GM10847 (cell line): ENCODE data around the gene IFNA8.

Experiments
- POLR2A ChIP-seq: IDR thresholded peaks from 2 replicates; pipeline ENCODE4 v1.6.1; 2011; ENCODE audit not compliant: insufficient read length; ENCODE audit errors: extremely low read depth

The IFNA8 gene

DNA sequence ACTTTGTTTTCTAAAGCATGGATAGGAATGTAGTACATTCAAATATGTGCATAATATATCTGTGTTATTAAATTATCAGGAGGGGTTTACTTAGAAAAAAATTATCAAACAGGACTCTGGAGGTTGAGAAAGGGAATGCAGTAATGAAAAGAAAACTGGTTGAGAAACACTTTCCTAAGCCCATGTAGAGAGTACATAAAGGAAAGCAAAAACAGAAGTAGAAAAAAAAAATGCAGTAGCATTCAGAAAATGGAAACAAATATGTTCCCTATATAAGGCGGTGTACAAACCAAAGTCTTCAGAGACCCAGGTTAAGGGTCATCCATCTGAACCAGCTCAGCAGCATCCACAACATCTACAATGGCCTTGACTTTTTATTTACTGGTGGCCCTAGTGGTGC, at the start of gene IFNA8:
Gene IFNA8, plus strand, starts transcription at position 301 of the 400 bp plus-strand sequence. Its CDS starts 60 bp downstream, at position 361.
- TF ChIP-seq POLR2A = no peak

DNA sequence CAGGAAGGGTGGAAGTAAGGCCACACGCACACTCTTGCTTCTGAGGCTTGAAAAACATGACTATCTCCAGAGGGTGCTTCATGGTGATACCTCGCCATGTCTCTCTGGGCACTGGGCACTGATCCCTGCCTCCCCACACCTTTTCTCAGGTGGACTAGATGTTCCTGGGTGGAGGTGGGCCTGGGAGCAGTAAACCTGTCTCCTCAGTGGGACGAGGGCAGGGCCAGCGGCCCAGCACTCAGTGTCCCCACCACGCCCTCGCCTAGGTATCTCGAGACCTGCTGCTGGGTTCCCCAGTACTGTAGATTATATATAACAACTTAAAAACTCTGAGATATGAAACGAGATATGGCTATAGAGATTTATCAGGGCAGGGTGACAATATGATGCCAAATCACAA, 46.6 kb upstream of the IFNA8 start:
- no peak for TF ChIP-seq POLR2A

DNA sequence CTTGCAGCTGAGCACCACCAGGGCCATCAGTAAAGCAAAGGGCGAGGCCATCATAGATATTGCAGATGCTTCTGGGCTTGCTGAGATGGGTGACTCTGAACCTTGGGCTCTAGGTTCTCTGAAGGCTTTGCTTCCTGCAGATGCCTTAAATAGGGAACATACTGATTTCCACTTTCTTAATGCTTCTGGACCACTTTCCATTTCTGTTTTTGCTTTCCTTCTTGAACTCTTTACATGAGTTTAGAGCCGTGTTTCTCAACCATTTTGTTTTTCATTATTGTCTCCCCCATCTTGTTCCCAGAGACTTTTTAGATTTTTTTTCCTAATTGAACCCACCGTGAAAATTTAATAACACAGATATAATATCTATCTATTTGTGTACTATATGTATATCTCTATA, 41.0 kb upstream of the IFNA8 start, which contains the start of gene IFNA13:
Gene IFNA13, minus strand, starts transcription at position 101 of the 400 bp plus-strand sequence. Its CDS starts 47 bp downstream, at position 54.
- TF ChIP-seq POLR2A = no peak

DNA sequence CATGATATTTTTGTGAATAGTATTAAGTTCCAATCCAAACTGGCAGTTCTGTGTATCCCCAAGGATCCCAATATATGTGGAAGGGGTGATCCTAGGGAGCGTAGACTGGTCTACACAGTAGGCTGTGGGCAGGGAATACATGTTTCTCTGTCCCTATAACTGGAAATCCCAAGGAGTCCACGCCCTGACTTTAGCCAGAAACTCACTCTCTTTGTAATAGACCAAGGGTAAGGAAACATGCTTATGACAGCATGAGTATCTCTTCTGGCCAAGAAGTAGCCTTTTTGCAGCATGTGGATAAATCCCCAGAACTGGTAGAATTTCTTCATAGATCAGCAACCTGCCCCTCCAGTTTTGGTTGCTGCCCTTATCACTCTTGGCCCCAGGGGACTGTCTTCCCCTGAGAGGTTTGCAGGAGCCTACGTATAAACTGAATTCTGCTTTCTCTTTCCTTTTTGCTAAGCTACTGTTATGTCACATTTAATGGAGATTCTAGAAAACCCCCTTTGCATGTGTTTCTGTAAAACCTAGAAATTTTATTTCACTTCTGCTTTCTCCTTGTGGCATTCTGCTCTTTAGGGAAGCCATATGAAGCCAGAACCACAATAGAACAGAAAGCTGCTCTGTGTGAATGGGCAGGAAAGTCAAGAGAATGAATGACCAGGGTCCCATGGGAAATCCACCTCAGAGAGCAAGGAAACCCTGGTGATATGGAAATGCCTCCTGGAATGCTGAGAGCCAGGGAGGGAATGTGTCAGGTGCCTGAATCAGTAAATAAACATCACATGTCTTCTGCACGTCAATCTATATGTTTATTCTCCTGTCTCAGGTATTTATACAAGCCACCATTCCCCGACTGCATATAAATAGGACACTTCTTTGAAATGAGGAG, 27.2 kb upstream of the IFNA8 start:
- no peak for TF ChIP-seq POLR2A

DNA sequence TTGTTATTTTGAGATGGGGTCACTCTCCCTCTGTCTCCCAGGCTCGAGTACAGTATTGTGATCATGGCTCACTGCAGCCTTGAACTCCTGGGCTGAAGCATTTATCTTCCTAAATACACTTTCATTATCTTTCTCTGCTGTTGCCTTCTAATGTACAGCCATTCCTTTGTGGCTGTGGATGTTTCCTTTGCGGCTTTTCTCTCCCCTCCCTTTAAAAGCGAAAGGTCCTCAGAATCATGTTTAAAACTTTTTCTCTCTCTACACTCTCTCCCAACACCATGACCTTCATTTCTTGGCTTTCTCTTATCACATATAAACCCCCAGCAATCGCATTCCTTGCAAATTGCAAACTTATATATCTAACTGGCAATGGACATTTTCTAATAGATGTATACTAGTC, 25.3 kb upstream of the IFNA8 start:
- no peak for TF ChIP-seq POLR2A

DNA sequence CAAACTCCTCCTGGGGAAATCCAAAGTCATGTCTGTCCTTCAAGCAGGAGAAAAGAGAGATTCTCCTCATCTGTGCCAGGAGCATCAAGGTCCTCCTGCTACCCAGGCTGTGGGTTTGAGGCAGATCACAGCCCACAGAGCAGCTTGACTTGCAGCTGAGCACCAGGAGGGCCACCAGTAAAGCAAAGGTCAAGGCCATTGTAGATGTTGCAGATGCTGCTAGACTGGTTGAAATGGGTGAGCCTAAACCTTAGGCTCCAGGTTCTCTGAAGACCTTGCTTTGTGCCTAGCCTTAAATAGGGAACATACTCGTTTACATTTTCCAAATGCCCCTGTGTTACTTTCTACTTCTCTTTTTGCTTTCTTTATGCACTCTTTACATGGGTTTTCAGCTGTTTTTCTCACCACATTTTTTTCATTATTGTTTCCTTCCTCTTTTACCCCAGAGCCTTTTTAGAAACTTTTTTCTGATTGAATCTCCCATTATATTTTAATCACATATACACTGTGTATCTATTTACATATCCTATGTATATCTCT, 23.7 kb upstream of the IFNA8 start, which contains the start of gene IFNA2:
Gene IFNA2, minus strand, starts transcription at position 268 of the 540 bp plus-strand sequence. Its CDS starts 69 bp downstream, at position 199.
- TF ChIP-seq POLR2A = no peak

DNA sequence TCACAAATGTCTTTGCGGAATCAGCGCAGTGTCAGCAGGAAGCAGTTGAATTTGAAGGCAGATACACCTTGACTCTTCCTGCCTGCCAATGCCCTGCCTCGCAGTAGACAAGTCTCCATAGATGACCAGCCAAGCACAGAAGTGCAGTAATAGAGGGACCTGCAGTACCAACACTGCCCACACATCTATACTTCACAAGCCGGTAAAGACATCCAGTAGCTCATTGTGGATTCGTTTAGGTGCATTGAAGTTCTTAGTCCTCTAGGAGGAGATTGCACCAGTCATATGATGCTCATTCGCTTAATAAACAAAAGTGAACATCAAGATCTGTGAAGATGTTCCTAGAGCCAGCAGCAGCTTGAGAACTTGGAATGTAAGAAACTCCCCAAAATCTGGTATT, 16.6 kb upstream of the IFNA8 start:
- no peak for TF ChIP-seq POLR2A

DNA sequence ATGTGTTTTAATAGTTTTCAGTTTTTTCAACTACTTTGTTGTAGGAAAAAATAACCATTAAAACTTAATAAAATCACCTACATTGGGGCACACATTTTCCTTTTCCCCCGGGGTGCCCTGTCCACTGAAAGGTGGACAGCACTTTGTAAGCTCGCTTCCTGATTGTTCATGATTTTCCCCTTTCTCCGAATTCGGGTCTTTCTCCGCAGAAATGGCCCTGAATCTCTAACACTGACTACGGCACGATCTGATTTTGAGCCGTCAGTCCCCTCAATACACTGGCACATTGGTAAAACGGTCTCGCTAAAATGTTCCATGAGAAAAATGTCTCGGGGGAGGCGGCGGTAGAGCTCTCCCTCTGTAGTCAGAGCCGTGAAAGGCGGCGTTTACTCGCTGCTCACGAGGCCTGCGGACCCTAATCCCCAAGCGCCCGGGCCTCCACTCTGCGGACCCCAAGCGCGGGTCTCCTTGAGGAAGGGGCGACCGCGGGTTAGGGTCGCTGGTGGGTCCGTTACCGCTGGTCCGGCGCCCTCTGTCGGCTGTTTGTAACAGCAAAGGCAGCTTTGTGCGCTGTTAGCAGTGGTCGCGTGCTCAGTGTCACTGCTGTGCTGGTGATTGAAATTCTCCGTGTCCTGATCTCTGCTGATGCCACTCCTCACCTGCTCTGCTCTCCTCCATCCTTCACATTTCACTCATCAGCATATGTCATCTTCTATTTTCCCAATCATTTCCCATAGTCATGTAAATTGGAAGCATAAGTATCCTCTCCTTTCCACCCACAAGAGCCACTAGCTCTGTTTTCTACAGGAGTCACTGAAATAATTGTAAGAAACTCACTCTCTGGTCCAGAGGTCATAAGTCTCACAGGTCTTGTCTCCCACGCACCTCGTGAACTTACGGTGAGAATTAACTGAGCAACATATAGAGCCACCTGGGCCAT, 12.9 kb upstream of the IFNA8 start:
- TF ChIP-seq POLR2A = no peak

DNA sequence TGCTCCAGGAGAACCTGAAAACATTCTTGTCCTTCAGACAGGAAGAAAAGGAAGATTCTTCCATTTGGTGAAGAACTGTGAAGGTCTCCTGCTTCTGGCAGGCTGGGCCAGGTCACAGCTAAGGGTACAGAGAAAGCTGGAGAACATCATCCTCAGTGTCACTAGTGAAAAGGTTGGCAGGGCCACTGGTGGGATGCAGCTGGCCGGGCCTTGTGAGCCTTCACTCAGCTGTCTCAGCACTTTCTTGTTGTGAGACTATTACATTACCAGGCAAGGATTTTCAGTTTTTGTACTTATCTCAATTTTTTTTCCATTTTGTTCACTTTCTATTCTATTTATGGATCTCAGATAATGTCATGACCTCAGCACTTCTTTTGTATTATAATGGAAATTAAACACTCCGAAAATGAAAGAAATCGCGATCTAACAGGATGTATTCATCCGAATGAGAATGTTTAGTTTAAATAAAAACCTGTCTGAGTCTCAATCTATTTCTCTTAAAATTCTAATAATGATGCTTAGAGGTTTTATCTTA, 9.9 kb upstream of the IFNA8 start:
- TF ChIP-seq POLR2A = no peak

DNA sequence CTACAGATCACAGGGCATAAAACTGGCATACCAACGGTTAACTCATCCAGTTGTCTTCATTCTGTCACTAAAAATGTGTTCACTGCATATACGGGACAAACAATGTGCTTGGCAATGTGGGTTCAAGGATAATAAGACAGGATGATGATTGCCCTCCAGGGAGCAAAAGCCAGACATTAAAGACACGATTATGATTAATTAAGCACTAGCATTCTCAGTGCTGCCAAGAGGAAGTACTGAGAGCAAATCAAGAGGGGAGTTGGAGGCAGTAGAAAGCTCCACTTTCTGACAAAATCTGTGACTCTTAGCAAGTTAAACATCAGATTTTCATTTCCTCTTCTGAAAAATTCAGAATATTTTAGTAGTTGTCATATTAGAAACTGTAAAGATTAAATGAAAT, 9.0 kb upstream of the IFNA8 start:
- TF ChIP-seq POLR2A = no peak

DNA sequence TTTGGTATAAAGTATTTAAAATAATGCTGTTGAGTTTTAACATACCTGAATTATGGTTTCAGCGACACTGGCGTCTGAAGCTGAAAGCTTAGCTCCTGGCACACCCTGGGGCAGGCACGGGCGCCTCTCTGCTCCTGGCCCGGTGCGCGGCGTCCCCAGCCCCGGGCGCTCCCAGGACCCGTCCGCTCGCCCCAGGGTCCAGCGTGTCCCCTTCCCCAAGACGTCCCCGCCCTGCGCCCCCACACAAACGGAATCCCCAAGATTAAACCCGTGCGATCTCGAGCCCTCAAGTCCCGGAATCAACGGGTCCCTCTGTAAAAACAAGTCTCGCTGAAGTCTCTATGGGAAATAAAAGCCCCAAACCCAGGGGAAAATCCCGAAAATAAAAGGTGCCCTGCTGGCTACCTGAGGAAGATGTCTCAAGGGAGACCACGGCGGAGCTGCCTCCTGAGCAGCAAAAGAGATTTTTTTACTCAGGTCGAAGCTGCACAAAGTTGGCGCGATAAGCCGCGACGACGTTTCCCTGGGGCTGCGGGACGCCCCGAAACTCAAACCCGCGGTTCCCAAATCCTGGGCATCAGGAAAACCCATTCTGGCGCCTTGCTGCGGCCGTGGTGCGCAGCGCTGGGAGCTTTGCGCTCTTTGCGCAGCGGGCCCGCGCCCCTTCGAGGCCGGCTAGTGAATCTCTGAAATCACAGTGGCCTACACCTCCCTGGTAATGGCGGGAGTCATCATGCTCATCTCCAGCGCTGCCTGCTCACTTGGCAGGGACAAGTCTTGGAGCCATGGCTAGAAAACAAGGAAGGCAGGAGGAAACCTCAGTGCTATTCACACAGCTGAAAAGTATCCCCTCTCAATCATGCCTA, 6.3 kb upstream of the IFNA8 start:
- TF ChIP-seq POLR2A = no peak

DNA sequence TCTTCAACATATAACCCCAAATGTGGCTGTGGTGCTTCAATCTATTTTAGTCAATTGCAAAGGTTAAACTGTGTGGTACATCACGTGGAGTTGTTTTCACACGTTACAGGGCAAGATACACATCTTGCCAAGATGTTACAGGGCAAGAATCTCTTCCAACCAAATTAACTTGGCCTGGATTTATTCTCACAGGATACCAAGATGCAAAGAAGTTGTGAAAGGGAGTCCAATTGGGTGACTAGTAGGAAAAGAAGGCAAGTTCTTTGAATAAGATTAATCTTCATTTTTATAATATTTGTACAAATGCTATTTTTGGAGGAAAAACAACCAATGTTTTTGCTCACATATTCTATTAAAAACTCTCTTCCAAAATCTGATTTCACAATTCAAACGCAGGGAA, 4.8 kb upstream of the IFNA8 start:
- TF ChIP-seq POLR2A = no peak

DNA sequence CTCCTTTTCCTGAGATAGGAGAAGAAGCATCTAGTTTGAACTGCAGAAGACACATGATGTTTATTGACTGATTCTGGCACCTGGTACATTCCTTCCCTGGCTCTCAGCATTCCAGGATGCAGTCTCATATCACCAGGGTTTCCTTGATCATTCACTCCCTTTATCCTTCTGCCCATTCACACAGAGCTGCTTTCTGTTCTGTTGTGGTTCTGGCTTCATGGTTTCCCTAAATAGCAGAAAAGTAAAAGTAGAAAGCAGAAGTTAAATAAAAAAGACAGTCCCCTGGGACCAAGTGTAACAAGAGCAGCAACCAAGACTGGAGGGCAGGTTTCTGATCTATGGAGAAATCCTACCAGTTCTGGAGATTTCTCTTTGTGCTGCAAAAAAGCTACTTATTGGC, 3.2 kb downstream of the IFNA8 start:
- TF ChIP-seq POLR2A = no peak

DNA sequence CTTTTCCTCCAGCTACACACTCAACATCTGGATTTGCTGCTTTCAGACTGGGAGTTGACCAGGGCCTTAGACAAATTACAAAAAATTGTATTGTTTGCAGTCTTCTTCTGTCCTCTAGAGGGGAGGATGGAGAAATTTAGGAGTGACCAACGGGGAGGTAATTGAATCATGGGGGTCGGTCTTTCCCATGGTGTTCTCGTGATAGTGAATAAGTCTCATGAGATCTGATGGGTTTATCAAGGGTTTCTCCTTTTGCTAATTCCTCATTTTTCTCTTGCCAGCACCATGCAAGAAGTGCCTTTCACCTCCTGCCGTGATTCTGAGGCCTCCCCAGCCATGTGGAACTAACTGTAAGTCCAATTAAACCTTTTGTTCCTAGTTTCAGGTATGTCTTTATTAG, 4.2 kb downstream of the IFNA8 start:
- TF ChIP-seq POLR2A = no peak

DNA sequence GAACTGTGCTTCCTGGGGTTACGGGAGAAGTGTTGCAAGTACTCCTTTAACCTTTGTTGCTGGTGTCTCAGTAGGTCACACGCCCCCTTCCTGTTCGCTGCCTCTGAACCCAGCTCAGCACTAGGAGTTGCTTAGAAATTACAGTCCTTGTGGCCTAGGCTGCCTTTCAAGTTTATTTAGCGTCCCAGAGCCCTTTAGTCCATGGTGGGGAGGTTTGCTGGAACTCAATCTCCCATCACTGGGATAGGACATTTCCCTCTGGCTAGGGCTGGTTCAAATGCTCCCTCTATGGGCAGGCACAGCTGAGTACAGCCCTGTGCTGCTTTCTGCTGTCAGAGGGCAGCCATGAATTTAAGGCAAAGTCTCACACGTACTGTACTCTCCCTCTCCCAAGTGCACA, 4.7 kb downstream of the IFNA8 start:
- no peak for TF ChIP-seq POLR2A
